ENCODE data around the gene NBPF1. TPM values are rescaled to one million over a fixed set of nuclear protein-coding genes. Genes with fewer than 3 reads are reported as not detected.

The NBPF1 gene
- total RNA-seq, 1 experiment from 2014 or later: 27.7 TPM

- Histone ChIP-seq H4K91ac (ENCODE audit: insufficient read length, low read depth, low read length) (no peak overlapping the region), H2BK15ac (ENCODE audit: low read depth, low read length) (no peak overlapping the region), H4K20me1 (ENCODE audit: control insufficient read depth, insufficient read depth, insufficient read length) (no peaks in the 10 kb centered on the region), H2BK120ac (ENCODE audit: low read depth, low read length, poor library complexity, severe bottlenecking) (no peak overlapping the region), H3K23me2 (ENCODE audit: insufficient read length, low read depth, low read length, poor library complexity, severe bottlenecking) (no peaks in the 10 kb centered on the region), H4K5ac (ENCODE audit: insufficient read length, low read depth, low read length) (no peak overlapping the region), H3K27ac (ENCODE audit: insufficient read length, low read depth, low read length) (no peak overlapping the region), H3K14ac (ENCODE audit: insufficient read depth, low read length) (no peak overlapping the region), H3K79me1 (ENCODE audit: insufficient read depth, low read depth, low read length, poor library complexity, severe bottlenecking) (no peaks in the 10 kb centered on the region), H2BK5ac (ENCODE audit: insufficient read length, low read length) (no peak overlapping the region), H3K9me3 (ENCODE audit: control insufficient read depth, low read depth, low read length) (no peaks in the 10 kb centered on the region), H4K8ac (replicated peaks; ENCODE audit: insufficient read length, low read depth, low read length) (no peak overlapping the region), H3T11ph (ENCODE audit: low read length) (no peak overlapping the region), H3K27me3 (ENCODE audit: insufficient read depth, low read length) (no peaks in the 10 kb centered on the region), H3K4me1 (ENCODE audit: insufficient read depth, low read length) (no peaks in the 10 kb centered on the region), H3K56ac (ENCODE audit: insufficient read length, low read depth, low read length) (no peak overlapping the region), H3K9ac (ENCODE audit: extremely low read depth, insufficient read length, low read length) (no peak overlapping the region), H3K4ac (ENCODE audit: low read depth, low read length) (no peak overlapping the region), H2AK5ac (ENCODE audit: insufficient read length, low read length) (no peak overlapping the region), H3K79me2 (ENCODE audit: insufficient read depth, low read length) (no peaks in the 10 kb centered on the region), H2BK20ac (ENCODE audit: low read depth, low read length, poor library complexity, severe bottlenecking) (no peak overlapping the region), H3K23ac (ENCODE audit: insufficient read length, low read depth, low read length) (no peak overlapping the region), H2AFZ (ENCODE audit: low read length) (no peak overlapping the region), H3K18ac (ENCODE audit: insufficient read length, low read depth, low read length) (no peak overlapping the region), H2BK12ac (ENCODE audit: insufficient read length, low read depth, low read length) (no peak overlapping the region), H3K4me2 (ENCODE audit: insufficient read depth, insufficient read length, low read length) (no peak overlapping the region)
- Mint-ChIP-seq H3K4me3 (no peak overlapping the region), H3K27me3 (ENCODE audit: low read depth) (no peaks in the 10 kb centered on the region), H3K4me1 (no peaks in the 10 kb centered on the region), H3K36me3 (ENCODE audit: insufficient read depth in 1 of 3, low read depth in 3 of 3) (no peaks in the 10 kb centered on the region), H3K9me3 (no peaks in the 10 kb centered on the region), H3K27ac (no peak overlapping the region)
- WGBS (ENCODE audit: extremely low coverage, insufficient read length, low lambda C conversion rate): no CpG with 5 or more reads among the region's 12 CpGs
- TF ChIP-seq CTCF (conservative IDR thresholded peaks at IDR 0.05): no peak
- peak; percentile 17 for DNase-seq
These were observed 7.5 kb downstream of the NBPF1 start for GRCh38 chr1:16605532-16606505.
